Measurements from ENCODE around the gene C17orf78. TPM values are rescaled to one million over a fixed set of nuclear protein-coding genes. Genes with fewer than 3 reads are reported as not detected.

C17orf78 gene
- not detected in 5 replicates for total RNA-seq (2022; extraction: Qiagen RNA extraction; ENCODE audit: low read depth)

DNA sequence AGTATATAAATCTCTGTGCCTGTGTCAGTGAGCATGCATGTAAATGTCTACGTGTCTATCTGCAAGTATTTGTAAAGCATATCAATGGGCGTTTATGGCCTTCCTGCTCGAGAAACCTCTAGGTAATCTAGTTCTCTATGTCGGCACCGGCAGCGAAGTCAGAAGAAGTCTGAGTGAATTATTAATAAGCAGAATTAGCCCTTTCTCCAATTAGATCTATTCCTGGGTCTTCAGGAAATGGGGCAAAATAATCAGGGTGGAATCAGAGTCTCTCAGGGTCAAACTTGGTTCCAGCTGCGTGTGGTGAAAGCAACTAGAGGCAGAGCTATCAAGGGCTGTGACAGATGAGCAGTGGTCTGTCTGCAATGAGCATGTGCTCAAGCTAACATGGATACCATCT lies at the start of gene C17orf78:
Gene C17orf78, plus strand, starts transcription at position 280 of the 400 bp plus-strand sequence. Its CDS starts 108 bp downstream, at position 388.

DNA sequence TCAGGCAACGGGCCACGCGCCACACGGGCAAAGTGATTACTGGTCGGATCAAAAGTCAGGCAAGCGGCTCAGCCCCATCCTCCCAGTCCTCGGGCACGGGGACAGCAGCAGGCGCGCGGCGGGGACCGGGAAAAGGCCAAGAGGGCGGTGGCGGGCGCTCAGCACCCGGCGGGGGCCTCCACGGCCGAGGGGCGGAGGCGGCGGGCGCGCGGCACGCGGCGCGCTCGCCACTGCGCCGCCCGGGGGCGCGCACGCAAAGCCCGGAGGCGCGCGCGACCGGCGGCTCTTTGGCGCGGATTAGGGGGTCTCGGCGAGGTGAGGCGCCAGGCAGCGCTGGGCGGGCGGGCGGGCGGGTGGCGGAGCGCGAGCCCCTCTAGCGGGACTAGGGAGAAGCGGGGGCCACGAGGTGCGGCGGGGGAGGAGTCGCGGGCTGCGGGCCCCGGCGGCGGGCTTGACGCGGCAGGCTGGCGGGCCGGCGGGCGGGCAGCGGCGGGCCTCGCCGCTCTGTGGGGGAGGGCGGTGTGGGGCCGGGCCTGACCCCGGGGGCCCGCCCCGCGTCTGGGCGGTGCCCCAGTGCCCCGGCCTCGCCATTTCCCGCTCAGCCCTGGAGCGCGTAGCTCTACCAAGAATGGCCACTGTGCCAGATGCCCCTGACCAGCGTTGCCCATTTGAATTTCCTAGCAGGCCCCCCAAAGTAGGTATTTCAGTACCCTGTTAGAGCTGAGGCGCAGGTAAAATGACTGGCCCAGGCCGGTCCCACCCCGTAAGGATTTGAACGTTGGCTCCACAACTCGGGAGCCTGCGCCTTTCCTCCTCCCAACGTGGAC lies 31.1 kb downstream of the C17orf78 start, which contains the start of the genes ACACA and TADA2A:
Gene ACACA, minus strand, starts transcription at position 202 of the 827 bp plus-strand sequence. CDS start 537 bp downstream, outside the sequence.
Gene TADA2A, plus strand, starts transcription at position 252 of the 827 bp plus-strand sequence. CDS start 4,480 bp downstream, outside the sequence.

Other genes with a start within 250 kb of the C17orf78 start
- gene ACACA, start 30.9 kb downstream of the C17orf78 start, total RNA-seq (2022; extraction: Qiagen RNA extraction; ENCODE audit: low read depth): 42.9 to 53.3 TPM (median 49.0 TPM) in 5 replicates
- 10.9 to 12.9 TPM (median 12.0 TPM) in 5 replicates for gene TADA2A, start 30.9 kb downstream of the C17orf78 start, total RNA-seq (2022; extraction: Qiagen RNA extraction; ENCODE audit: low read depth)
- gene DUSP14, start 113.9 kb downstream of the C17orf78 start, total RNA-seq (2022; extraction: Qiagen RNA extraction; ENCODE audit: low read depth): 41.9 to 54.5 TPM (median 51.5 TPM) in 5 replicates
- 12.0 to 15.7 TPM (median 13.3 TPM) in 5 replicates for gene SYNRG, start 233.4 kb downstream of the C17orf78 start, total RNA-seq (2022; extraction: Qiagen RNA extraction; ENCODE audit: low read depth)